ENCODE results near the gene HNF4A. TPM values are rescaled to one million over a fixed set of nuclear protein-coding genes. Genes with fewer than 3 reads are reported as not detected.

Gene HNF4A
- total RNA-seq, 2 experiments from 2014 or later, result not detected

DNA sequence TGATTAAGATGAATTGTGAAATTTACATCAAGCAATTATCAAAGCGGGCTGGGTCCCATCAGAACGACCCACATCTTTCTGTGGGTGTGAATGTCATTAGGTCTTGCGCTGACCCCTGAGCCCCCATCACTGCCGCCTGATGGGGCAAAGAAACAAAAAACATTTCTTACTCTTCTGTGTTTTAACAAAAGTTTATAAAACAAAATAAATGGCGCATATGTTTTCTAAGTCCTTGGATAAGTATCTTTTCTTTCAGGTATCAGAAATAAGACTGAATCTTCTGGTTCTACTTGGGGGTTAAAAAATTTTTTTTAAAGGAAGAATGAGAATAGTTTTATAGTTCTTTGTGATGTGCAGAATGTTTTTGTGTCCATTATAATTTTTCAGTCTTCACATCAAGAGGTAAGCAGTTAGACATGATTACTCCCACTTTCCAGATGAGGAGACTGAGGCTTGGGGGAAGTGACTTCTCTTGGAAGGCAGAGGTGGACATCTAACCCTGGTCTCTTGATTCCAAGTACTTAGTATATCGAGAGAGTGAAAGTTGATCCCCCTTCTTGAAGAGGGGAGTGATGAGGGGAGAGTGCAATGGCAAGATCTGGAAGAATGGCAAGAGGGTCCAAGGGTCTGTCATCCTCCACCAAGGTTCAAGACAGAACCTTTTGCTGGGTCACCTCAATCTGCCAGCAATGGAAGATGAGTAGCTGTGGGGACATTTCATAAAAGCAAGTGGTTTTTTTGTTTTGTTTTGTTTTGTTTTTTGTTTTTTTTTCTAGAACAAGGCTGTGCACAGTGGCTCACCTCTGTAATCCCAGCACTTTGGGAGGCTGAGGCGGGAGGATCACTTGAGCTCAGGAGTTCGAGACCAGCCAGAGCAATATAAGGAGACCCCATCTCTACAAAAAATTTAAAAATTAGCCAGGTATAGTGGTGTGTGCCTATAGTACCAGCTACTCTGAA lies 77.4 kb downstream of the HNF4A start:
- H3K4me1 ChIP-seq (ENCODE audit: insufficient read depth, low read length, poor library complexity, severe bottlenecking), result no peaks in the 10 kb centered on the region
- DNase-seq (ENCODE audit: low spot score), result no peak
- H3K27ac ChIP-seq (ENCODE audit: low read depth, low read length, poor library complexity, severe bottlenecking), result no peak overlapping the region
- H3K9me2 ChIP-seq (ENCODE audit: insufficient read depth, low read length), result no peaks in the 10 kb centered on the region
- H3K4me2 ChIP-seq (ENCODE audit: low read length), result no peak overlapping the region
- no peaks in the 10 kb centered on the region for H3K9me3 ChIP-seq (ENCODE audit: low read length)
- H4K20me1 ChIP-seq (ENCODE audit: insufficient read depth, low read length), result no peaks in the 10 kb centered on the region
- no peaks in the 10 kb centered on the region for H3K79me2 ChIP-seq (ENCODE audit: insufficient read depth, low read depth, low read length)
- intact Hi-C loops (cut with micrococcal nuclease; ENCODE audit: unreplicated experiment), result no loop called here
- ChIA-PET CTCF (ENCODE audit: unreplicated experiment) (no interaction called here), POLR2A (interaction anchor here (0.6 kb wide), 2 partner anchors 19 to 637 kb away, joined by 3 read pairs; no protein-coding TSS in a partner anchor)
- no peak overlapping the region for H3K4me3 ChIP-seq (ENCODE audit: low read depth, low read length, poor library complexity, severe bottlenecking)
- TF ChIP-seq EZH2phosphoT487 (IDR thresholded peaks at IDR 0.05; ENCODE audit: borderline replicate concordance, low read depth, low read length), result no peak
- TF ChIP-seq, protein P1, sequence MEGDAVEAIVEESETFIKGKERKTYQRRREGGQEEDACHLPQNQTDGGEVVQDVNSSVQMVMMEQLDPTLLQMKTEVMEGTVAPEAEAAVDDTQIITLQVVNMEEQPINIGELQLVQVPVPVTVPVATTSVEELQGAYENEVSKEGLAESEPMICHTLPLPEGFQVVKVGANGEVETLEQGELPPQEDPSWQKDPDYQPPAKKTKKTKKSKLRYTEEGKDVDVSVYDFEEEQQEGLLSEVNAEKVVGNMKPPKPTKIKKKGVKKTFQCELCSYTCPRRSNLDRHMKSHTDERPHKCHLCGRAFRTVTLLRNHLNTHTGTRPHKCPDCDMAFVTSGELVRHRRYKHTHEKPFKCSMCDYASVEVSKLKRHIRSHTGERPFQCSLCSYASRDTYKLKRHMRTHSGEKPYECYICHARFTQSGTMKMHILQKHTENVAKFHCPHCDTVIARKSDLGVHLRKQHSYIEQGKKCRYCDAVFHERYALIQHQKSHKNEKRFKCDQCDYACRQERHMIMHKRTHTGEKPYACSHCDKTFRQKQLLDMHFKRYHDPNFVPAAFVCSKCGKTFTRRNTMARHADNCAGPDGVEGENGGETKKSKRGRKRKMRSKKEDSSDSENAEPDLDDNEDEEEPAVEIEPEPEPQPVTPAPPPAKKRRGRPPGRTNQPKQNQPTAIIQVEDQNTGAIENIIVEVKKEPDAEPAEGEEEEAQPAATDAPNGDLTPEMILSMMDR (conservative IDR thresholded peaks at IDR 0.05; ENCODE audit: low read length), result no peak
- BruUV-seq (replicated peaks), result no TSS peak
- no peaks in the 10 kb centered on the region for H3K36me3 ChIP-seq (ENCODE audit: insufficient read depth, low read length)
- H2AFZ ChIP-seq (ENCODE audit: low read length), result no peak overlapping the region

GRCh38 chr20:44433751-44434538 lies 78.4 kb downstream of the HNF4A start:
- no peak overlapping the region for H3K4me2 ChIP-seq (ENCODE audit: low read length)
- no peak overlapping the region for H2AFZ ChIP-seq (ENCODE audit: low read length)
- ChIA-PET POLR2A (interaction anchor here (0.6 kb wide), 2 partner anchors 18 to 638 kb away, joined by 3 read pairs; no protein-coding TSS in a partner anchor), CTCF (ENCODE audit: unreplicated experiment) (no interaction called here)
- no TSS peak for BruUV-seq (replicated peaks)
- H3K4me1 ChIP-seq (ENCODE audit: insufficient read depth, low read length, poor library complexity, severe bottlenecking), result no peaks in the 10 kb centered on the region
- no peaks in the 10 kb centered on the region for H3K79me2 ChIP-seq (ENCODE audit: insufficient read depth, low read depth, low read length)
- no peak for DNase-seq (ENCODE audit: low spot score)
- no peaks in the 10 kb centered on the region for H3K9me3 ChIP-seq (ENCODE audit: low read length)
- no peaks in the 10 kb centered on the region for H4K20me1 ChIP-seq (ENCODE audit: insufficient read depth, low read length)
- TF ChIP-seq, protein P1 (conservative IDR thresholded peaks at IDR 0.05; ENCODE audit: low read length), result no peak
- no peak for TF ChIP-seq EZH2phosphoT487 (IDR thresholded peaks at IDR 0.05; ENCODE audit: borderline replicate concordance, low read depth, low read length)
- H3K27ac ChIP-seq (ENCODE audit: low read depth, low read length, poor library complexity, severe bottlenecking), result no peak overlapping the region
- H3K36me3 ChIP-seq (ENCODE audit: insufficient read depth, low read length), result no peaks in the 10 kb centered on the region
- intact Hi-C loops (cut with micrococcal nuclease; ENCODE audit: unreplicated experiment), result no loop called here
- no peaks in the 10 kb centered on the region for H3K9me2 ChIP-seq (ENCODE audit: insufficient read depth, low read length)
- no peak overlapping the region for H3K4me3 ChIP-seq (ENCODE audit: low read depth, low read length, poor library complexity, severe bottlenecking)

All from OCI-LY7 (cell line).